SK-N-MC (cell line): ENCODE measurements around the gene PLCD3.

Experiments
- EZH2 ChIP-seq: fragments of 200-600 bp; sonication (generic); IDR thresholded peaks from one replicate; pipeline ENCODE4 v1.6.1; 2017; ENCODE audit warnings: antibody characterized with exemption
- FOXP2 ChIP-seq: optimal IDR thresholded peaks from 2 replicates; pipeline ENCODE3; 2011; ENCODE audit warnings: mild to moderate bottlenecking, moderate library complexity; ENCODE audit not compliant: insufficient read depth; ENCODE audit errors: extremely low read length, control extremely low read depth
- POLR2AphosphoS5 ChIP-seq: IDR thresholded peaks from 2 replicates; pipeline ENCODE4 v1.6.1; 2012; ENCODE audit warnings: mild to moderate bottlenecking, low read depth, low read length, borderline replicate concordance

DNA sequence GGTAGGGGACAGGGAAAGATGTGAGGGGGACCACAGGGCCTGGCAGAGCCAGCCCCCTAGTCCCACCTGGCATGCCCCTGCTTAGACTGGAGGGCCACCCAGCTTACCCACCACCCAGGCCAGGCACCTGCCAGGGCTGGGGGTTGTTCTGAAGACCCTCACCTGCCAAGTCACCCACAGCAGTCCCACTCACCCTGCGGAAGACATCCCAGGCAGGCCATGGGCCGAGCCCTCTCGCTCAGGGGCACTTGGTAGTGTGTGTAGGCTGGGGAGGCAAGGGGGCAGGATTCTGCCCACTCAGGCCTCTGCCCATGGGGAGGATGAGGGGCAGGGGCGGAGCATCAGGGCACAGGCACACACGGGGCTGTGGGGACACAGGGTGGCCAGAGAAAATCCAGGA is 4.0 kb downstream of the PLCD3 start:
- TF ChIP-seq EZH2 (no peak), POLR2AphosphoS5 (no peak), FOXP2 (no peak)
